T-helper 1 cell treated with Interleukin-12 subunit alpha and Interleukin-12 subunit beta and Interleukin-4 antibody, amounts not matched to agents 30 μg/mL and 1 μg/mL, for 36 hours (primary cell): ENCODE measurements around the gene CRLF1.

Experiments used
- H3K27ac Mint-ChIP-seq: one replicate; pipeline ENCODE4 v1.8.0; 2021; ENCODE audit warnings: mild to moderate bottlenecking, mixed read lengths
- H3K27me3 Mint-ChIP-seq: one replicate; pipeline ENCODE4 v1.8.0; 2021; ENCODE audit warnings: low read depth, mixed read lengths
- H3K36me3 Mint-ChIP-seq: one replicate; pipeline ENCODE4 v1.8.0; 2021; ENCODE audit warnings: low read depth, mixed read lengths
- H3K4me1 Mint-ChIP-seq: one replicate; pipeline ENCODE4 v1.8.0; 2021; ENCODE audit warnings: low read depth, mixed read lengths
- H3K4me3 Mint-ChIP-seq: one replicate; pipeline ENCODE4 v1.8.0; 2021; ENCODE audit warnings: mild to moderate bottlenecking, moderate library complexity, mixed read lengths
- H3K9me3 Mint-ChIP-seq: one replicate; pipeline ENCODE4 v1.8.0; 2021; ENCODE audit warnings: mixed read lengths

The CRLF1 gene

GRCh38 chr19:18606281-18607225, at the start of gene CRLF1:
Gene CRLF1 (minus strand): TSS chr19:18606799. CDS start chr19:18606656, 143 bp downstream.
- H3K36me3 Mint-ChIP-seq = no peaks in the 10 kb centered on the region
- peaks cover 75% of the 10 kb centered on the region for H3K27me3 Mint-ChIP-seq
- H3K4me1 Mint-ChIP-seq = peaks cover 5% of the 10 kb centered on the region
- H3K4me3 Mint-ChIP-seq = no peak within 1 kb of the TSS
- H3K9me3 Mint-ChIP-seq = no peaks in the 10 kb centered on the region
- peak within 1 kb of the TSS; percentile 49 for H3K27ac Mint-ChIP-seq

- Mint-ChIP-seq H3K27ac (no peak overlapping the region), H3K36me3 (no peaks in the 10 kb centered on the region), H3K9me3 (no peaks in the 10 kb centered on the region), H3K4me1 (no peaks in the 10 kb centered on the region), H3K4me3 (no peak overlapping the region), H3K27me3 (no peaks in the 10 kb centered on the region)
Observed at GRCh38 chr19:18655173-18655844, 48.7 kb upstream of the CRLF1 start.

GRCh38 chr19:18654469-18654868, 47.9 kb upstream of the CRLF1 start:
- Mint-ChIP-seq H3K4me3 (no peak overlapping the region), H3K4me1 (peaks cover 2% of the 10 kb centered on the region), H3K27ac (no peak overlapping the region), H3K9me3 (no peaks in the 10 kb centered on the region), H3K27me3 (no peaks in the 10 kb centered on the region), H3K36me3 (no peaks in the 10 kb centered on the region)

GRCh38 chr19:18653853-18654252, 47.3 kb upstream of the CRLF1 start:
- Mint-ChIP-seq H3K9me3 (no peaks in the 10 kb centered on the region), H3K4me3 (no peak overlapping the region), H3K4me1 (peaks cover 5% of the 10 kb centered on the region), H3K27me3 (no peaks in the 10 kb centered on the region), H3K36me3 (no peaks in the 10 kb centered on the region), H3K27ac (no peak overlapping the region)

GRCh38 chr19:18651733-18652132, 45.1 kb upstream of the CRLF1 start:
- Mint-ChIP-seq H3K36me3 (no peaks in the 10 kb centered on the region), H3K4me3 (no peak overlapping the region), H3K27ac (no peak overlapping the region), H3K4me1 (peaks cover 7% of the 10 kb centered on the region), H3K27me3 (no peaks in the 10 kb centered on the region), H3K9me3 (no peaks in the 10 kb centered on the region)

GRCh38 chr19:18651300-18651699, 44.7 kb upstream of the CRLF1 start:
- peaks cover 7% of the 10 kb centered on the region for H3K4me1 Mint-ChIP-seq
- no peak overlapping the region for H3K4me3 Mint-ChIP-seq
- no peaks in the 10 kb centered on the region for H3K9me3 Mint-ChIP-seq
- H3K27ac Mint-ChIP-seq = no peak overlapping the region
- H3K27me3 Mint-ChIP-seq = no peaks in the 10 kb centered on the region
- H3K36me3 Mint-ChIP-seq = no peaks in the 10 kb centered on the region

GRCh38 chr19:18650468-18651041, 44.0 kb upstream of the CRLF1 start:
- H3K36me3 Mint-ChIP-seq = no peaks in the 10 kb centered on the region

GRCh38 chr19:18650021-18650390, 43.4 kb upstream of the CRLF1 start:
- Mint-ChIP-seq H3K9me3 (no peaks in the 10 kb centered on the region), H3K27me3 (no peaks in the 10 kb centered on the region), H3K36me3 (no peaks in the 10 kb centered on the region), H3K4me3 (no peak overlapping the region), H3K27ac (no peak overlapping the region), H3K4me1 (peaks cover 7% of the 10 kb centered on the region)

More at GRCh38 chr19:18650468-18651041, 44.0 kb upstream of the CRLF1 start:
- Mint-ChIP-seq H3K27me3 (no peaks in the 10 kb centered on the region), H3K4me1 (peaks cover 7% of the 10 kb centered on the region), H3K9me3 (no peaks in the 10 kb centered on the region), H3K27ac (no peak overlapping the region), H3K4me3 (no peak overlapping the region)

GRCh38 chr19:18649371-18650020, 42.9 kb upstream of the CRLF1 start:
- Mint-ChIP-seq H3K4me1 (peaks cover 8% of the 10 kb centered on the region), H3K36me3 (no peaks in the 10 kb centered on the region), H3K27me3 (no peaks in the 10 kb centered on the region), H3K4me3 (no peak overlapping the region), H3K9me3 (no peaks in the 10 kb centered on the region), H3K27ac (no peak overlapping the region)

GRCh38 chr19:18648973-18649315, 42.3 kb upstream of the CRLF1 start:
- no peak overlapping the region for H3K27ac Mint-ChIP-seq

GRCh38 chr19:18647807-18648206, 41.2 kb upstream of the CRLF1 start:
- Mint-ChIP-seq H3K27me3 (no peaks in the 10 kb centered on the region), H3K36me3 (peaks cover 3% of the 10 kb centered on the region), H3K4me1 (peaks cover 8% of the 10 kb centered on the region), H3K9me3 (no peaks in the 10 kb centered on the region), H3K4me3 (no peak overlapping the region), H3K27ac (no peak overlapping the region)

More at GRCh38 chr19:18648973-18649315, 42.3 kb upstream of the CRLF1 start:
- H3K4me1 Mint-ChIP-seq = peaks cover 8% of the 10 kb centered on the region
- no peaks in the 10 kb centered on the region for H3K9me3 Mint-ChIP-seq
- no peaks in the 10 kb centered on the region for H3K27me3 Mint-ChIP-seq
- peaks cover 1% of the 10 kb centered on the region for H3K36me3 Mint-ChIP-seq
- no peak overlapping the region for H3K4me3 Mint-ChIP-seq

GRCh38 chr19:18647371-18647767, 40.8 kb upstream of the CRLF1 start:
- H3K36me3 Mint-ChIP-seq = peaks cover 3% of the 10 kb centered on the region
- H3K4me3 Mint-ChIP-seq = no peak overlapping the region
- no peaks in the 10 kb centered on the region for H3K9me3 Mint-ChIP-seq
- peak overlapping the region; percentile 49 for H3K27ac Mint-ChIP-seq
- H3K27me3 Mint-ChIP-seq = no peaks in the 10 kb centered on the region
- H3K4me1 Mint-ChIP-seq = peaks cover 8% of the 10 kb centered on the region

- Mint-ChIP-seq H3K4me1 (peaks cover 8% of the 10 kb centered on the region), H3K27me3 (no peaks in the 10 kb centered on the region), H3K36me3 (peaks cover 3% of the 10 kb centered on the region), H3K27ac (no peak overlapping the region), H3K4me3 (no peak overlapping the region), H3K9me3 (no peaks in the 10 kb centered on the region)
Observed at GRCh38 chr19:18646535-18647370, 40.2 kb upstream of the CRLF1 start.

GRCh38 chr19:18645035-18645511, 38.5 kb upstream of the CRLF1 start:
- Mint-ChIP-seq H3K27me3 (no peaks in the 10 kb centered on the region), H3K9me3 (no peaks in the 10 kb centered on the region), H3K4me3 (no peak overlapping the region), H3K4me1 (peaks cover 8% of the 10 kb centered on the region), H3K27ac (no peak overlapping the region), H3K36me3 (peaks cover 3% of the 10 kb centered on the region)
